Hepatocyte (in vitro differentiated cells): ENCODE data around the gene RAPGEF4. TPM values are rescaled to one million over a fixed set of nuclear protein-coding genes. Genes with fewer than 3 reads are reported as not detected.

Source experiments
- DNase-seq: peaks from one replicate; pipeline ENCODE4 v3.0.0-alpha.2; 2016; ENCODE audit warnings: low spot score
- H2AFZ ChIP-seq: fragments of 200-600 bp; sonication (generic); 2 replicates; pipeline ENCODE4 v1.6.0; 2016; ENCODE audit warnings: antibody characterized with exemption, mild to moderate bottlenecking
- H3K27ac ChIP-seq: fragments of 200-600 bp; sonication (generic); 2 replicates; pipeline ENCODE4 v1.5.1; 2016; ENCODE audit warnings: mild to moderate bottlenecking
- H3K27me3 ChIP-seq: fragments of 200-600 bp; sonication (generic); 2 replicates; pipeline ENCODE4 v1.6.1; 2016
- H3K36me3 ChIP-seq: fragments of 200-600 bp; sonication (generic); replicated peaks from 2 replicates; pipeline ENCODE4 v1.5.1; 2016; ENCODE audit warnings: low read depth; ENCODE audit not compliant: insufficient read depth
- H3K4me1 ChIP-seq: fragments of 200-600 bp; sonication (generic); 2 replicates; pipeline ENCODE4 v1.5.1; 2016; ENCODE audit warnings: mild to moderate bottlenecking, moderate library complexity; ENCODE audit not compliant: insufficient read depth
- H3K4me2 ChIP-seq: fragments of 200-600 bp; sonication (generic); 2 replicates; pipeline ENCODE4 v1.6.0; 2016
- H3K4me3 ChIP-seq: fragments of 200-600 bp; sonication (generic); 2 replicates; pipeline ENCODE4 v1.5.1; 2016; ENCODE audit warnings: mild to moderate bottlenecking
- H3K79me2 ChIP-seq: fragments of 200-600 bp; sonication (generic); 2 replicates; pipeline ENCODE4 v1.6.0; 2017; ENCODE audit warnings: mild to moderate bottlenecking
- H3K9me2 ChIP-seq: fragments of 200-600 bp; sonication (generic); replicated peaks from 2 replicates; pipeline ENCODE4 v1.6.0; 2017; ENCODE audit warnings: mild to moderate bottlenecking; ENCODE audit not compliant: insufficient read depth
- H3K9me3 ChIP-seq: fragments of 200-600 bp; sonication (generic); 2 replicates; pipeline ENCODE4 v1.5.1; 2016; ENCODE audit warnings: low read depth, mild to moderate bottlenecking
- H4K20me1 ChIP-seq: fragments of 200-600 bp; sonication (generic); 2 replicates; pipeline ENCODE4 v1.6.0; 2016; ENCODE audit warnings: mild to moderate bottlenecking; ENCODE audit not compliant: insufficient read depth, poor library complexity, severe bottlenecking
- EZH2 ChIP-seq: fragments of 200-600 bp; sonication (generic); IDR thresholded peaks from 2 replicates; pipeline ENCODE4 v1.6.1; 2016; ENCODE audit warnings: antibody characterized with exemption, mild to moderate bottlenecking, borderline replicate concordance
- EZH2phosphoT487 ChIP-seq: fragments of 200-600 bp; sonication (generic); IDR thresholded peaks from one replicate; pipeline ENCODE4 v1.6.1; 2018; ENCODE audit warnings: antibody characterized with exemption, mild to moderate bottlenecking, low read depth, moderate library complexity; ENCODE audit not compliant: unreplicated experiment, severe bottlenecking
- WGBS: methylation state at CpG from one replicate; pipeline ENCODE4 v1.1.6; 2016; ENCODE audit warnings: low lambda C conversion rate; ENCODE audit errors: missing lambda C conversion rate; 5-methylcytosine and 5-hydroxymethylcytosine counted together
- polyA plus RNA-seq: library from polyadenylated mRNA; unstranded; fragments of >200 nt; fragmentation: Nextera tagmentation; extraction: Ambion mirVana; gene quantifications from 2 replicates; pipeline ENCODE4 v1.2.1, GENCODE V29; 2016
- total RNA-seq: library from RNA; depleted of rRNA; stranded (reverse); fragments of >200 nt; gene quantifications from 2 replicates; pipeline ENCODE4 v1.2.3, GENCODE V29; 2014
- TF ChIP-seq, protein P1 (sequence below): fragments of 200-600 bp; sonication (generic); IDR thresholded peaks from 2 replicates; pipeline ENCODE4 v1.5.1; 2016; ENCODE audit warnings: antibody characterized with exemption, mild to moderate bottlenecking; ENCODE audit not compliant: poor library complexity

Gene RAPGEF4
- total and polyA plus RNA-seq, 2 experiments from 2014 or later = 1.9 to 2.0 TPM

DNA sequence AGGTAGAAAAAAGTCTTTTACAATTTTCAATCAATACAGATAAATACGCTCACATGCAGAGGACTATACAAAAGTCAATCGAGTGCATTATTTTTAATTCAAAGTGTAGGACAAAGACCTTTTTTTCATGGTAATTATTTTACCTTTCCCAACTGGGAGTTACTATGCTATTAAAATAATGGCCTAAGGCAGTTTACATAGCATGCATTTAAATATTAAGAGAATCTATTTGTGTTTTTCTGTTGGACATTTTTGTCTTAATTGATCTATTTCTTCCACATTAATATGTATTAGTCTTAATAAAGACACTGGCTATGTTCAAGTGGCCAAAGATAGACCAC, 209.8 kb downstream of the RAPGEF4 start:
- Histone ChIP-seq H3K9me3 (no peaks in the 10 kb centered on the region), H3K4me1 (no peaks in the 10 kb centered on the region), H3K9me2 (no peaks in the 10 kb centered on the region), H3K36me3 (no peaks in the 10 kb centered on the region), H3K4me3 (no peak overlapping the region), H2AFZ (no peak overlapping the region), H4K20me1 (no peaks in the 10 kb centered on the region), H3K27me3 (no peaks in the 10 kb centered on the region), H3K4me2 (no peak overlapping the region), H3K79me2 (no peaks in the 10 kb centered on the region), H3K27ac (no peak overlapping the region)
- no peak for TF ChIP-seq EZH2phosphoT487
- DNase-seq = no peak
- WGBS = 93% methylated on average over 2 of the region's 2 CpGs

DNA sequence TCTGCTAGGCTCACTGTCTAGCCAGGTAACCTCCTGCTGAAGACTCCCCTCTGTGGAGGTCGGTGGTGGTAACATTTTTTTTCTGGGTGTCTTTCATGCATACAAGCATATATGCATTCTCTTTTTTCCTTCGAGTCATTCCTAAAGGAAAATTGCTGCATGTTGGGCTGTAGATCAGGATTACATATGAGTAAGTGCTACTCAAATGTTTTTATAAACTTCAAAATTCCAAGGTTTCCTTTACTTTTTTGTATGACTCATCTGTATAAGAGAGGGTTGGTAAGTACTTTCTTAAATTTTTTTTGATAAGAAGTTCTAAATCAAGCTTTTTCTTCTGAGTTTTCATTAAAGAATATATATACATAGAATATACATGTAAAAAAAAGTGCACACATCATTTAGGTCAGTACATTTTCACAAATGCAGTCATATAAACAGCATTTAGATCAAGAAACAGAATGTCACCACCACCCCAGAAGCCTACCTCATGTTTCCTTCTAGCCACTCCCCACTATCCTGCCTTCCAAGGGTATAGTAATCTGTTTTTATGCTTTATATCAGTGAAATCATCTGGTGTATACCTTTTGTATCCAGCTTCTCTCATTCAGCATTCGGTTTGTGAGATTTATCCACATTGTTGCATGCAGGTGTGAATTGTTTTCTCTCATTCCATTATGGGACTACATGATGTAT, 212.0 kb downstream of the RAPGEF4 start:
- Histone ChIP-seq H3K36me3 (no peaks in the 10 kb centered on the region), H3K27me3 (no peaks in the 10 kb centered on the region), H3K79me2 (no peaks in the 10 kb centered on the region), H3K27ac (no peak overlapping the region), H3K4me3 (no peak overlapping the region), H3K4me1 (no peaks in the 10 kb centered on the region), H3K9me3 (no peaks in the 10 kb centered on the region), H3K9me2 (no peaks in the 10 kb centered on the region), H3K4me2 (no peak overlapping the region), H2AFZ (no peak overlapping the region), H4K20me1 (no peaks in the 10 kb centered on the region)
- DNase-seq = no peak
- TF ChIP-seq EZH2 = no peak
- TF ChIP-seq EZH2phosphoT487 = no peak
- TF ChIP-seq, protein P1, sequence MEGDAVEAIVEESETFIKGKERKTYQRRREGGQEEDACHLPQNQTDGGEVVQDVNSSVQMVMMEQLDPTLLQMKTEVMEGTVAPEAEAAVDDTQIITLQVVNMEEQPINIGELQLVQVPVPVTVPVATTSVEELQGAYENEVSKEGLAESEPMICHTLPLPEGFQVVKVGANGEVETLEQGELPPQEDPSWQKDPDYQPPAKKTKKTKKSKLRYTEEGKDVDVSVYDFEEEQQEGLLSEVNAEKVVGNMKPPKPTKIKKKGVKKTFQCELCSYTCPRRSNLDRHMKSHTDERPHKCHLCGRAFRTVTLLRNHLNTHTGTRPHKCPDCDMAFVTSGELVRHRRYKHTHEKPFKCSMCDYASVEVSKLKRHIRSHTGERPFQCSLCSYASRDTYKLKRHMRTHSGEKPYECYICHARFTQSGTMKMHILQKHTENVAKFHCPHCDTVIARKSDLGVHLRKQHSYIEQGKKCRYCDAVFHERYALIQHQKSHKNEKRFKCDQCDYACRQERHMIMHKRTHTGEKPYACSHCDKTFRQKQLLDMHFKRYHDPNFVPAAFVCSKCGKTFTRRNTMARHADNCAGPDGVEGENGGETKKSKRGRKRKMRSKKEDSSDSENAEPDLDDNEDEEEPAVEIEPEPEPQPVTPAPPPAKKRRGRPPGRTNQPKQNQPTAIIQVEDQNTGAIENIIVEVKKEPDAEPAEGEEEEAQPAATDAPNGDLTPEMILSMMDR = no peak
- whole genome bisulfite sequencing = 73% methylated on average over 3 of the region's 3 CpGs

DNA sequence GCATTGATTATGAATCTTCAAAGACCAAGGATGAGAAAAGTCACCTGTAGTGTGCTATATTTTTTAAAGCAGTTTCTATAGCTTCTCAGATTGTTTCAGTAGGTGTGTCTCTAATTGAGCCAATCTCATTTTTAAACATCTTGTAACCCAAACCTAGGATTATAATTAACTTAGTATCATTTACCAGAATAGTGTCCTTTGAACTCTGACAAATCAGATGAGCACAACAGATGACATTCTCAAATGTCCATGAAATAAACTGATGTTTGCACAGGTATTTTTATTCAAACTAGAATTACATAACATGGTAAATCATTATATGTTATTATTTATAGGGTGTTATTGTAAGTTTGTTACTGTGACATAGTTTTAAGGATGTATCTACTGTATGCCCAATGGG, 213.9 kb downstream of the RAPGEF4 start:
- Histone ChIP-seq H3K9me2 (no peaks in the 10 kb centered on the region), H3K27me3 (no peaks in the 10 kb centered on the region), H3K9me3 (no peaks in the 10 kb centered on the region), H3K36me3 (no peaks in the 10 kb centered on the region), H3K79me2 (no peaks in the 10 kb centered on the region), H3K27ac (no peak overlapping the region), H3K4me3 (no peak overlapping the region), H3K4me2 (no peak overlapping the region), H3K4me1 (no peaks in the 10 kb centered on the region), H4K20me1 (no peaks in the 10 kb centered on the region), H2AFZ (no peak overlapping the region)
- no peak for DNase-seq
- TF ChIP-seq EZH2phosphoT487 (no peak), EZH2 (no peak)
- TF ChIP-seq, protein P1 = no peak

DNA sequence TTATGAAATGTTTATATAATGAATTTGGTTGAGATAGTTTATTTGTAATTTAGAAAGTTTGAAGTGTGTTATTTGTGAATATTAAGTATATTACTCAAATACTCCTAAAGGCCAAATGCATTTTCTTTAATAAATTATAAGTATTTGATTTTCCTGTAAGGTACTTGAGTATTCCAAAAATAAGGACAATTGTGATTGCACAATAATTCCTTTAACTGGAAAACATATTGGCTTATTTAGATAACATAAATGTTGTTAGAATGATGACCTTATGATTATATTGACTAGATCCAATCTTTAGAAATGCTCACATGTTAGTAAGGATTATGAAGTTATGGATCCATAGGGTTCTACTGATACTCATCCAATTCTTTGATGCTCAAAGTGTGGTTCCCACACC, 214.9 kb downstream of the RAPGEF4 start:
- DNase-seq = no peak

More for the DNA sequence above, 214.9 kb downstream of the RAPGEF4 start:
- no peak overlapping the region for H2AFZ ChIP-seq
- no peaks in the 10 kb centered on the region for H3K36me3 ChIP-seq
- no peaks in the 10 kb centered on the region for H3K9me2 ChIP-seq
- H3K27ac ChIP-seq = no peak overlapping the region
- H3K79me2 ChIP-seq = no peaks in the 10 kb centered on the region
- no peak overlapping the region for H3K4me3 ChIP-seq
- no peaks in the 10 kb centered on the region for H4K20me1 ChIP-seq
- TF ChIP-seq EZH2phosphoT487 (no peak), EZH2 (no peak)
- TF ChIP-seq, protein P1 = no peak
- no peaks in the 10 kb centered on the region for H3K9me3 ChIP-seq
- H3K4me1 ChIP-seq = no peaks in the 10 kb centered on the region
- H3K27me3 ChIP-seq = no peaks in the 10 kb centered on the region
- no peak overlapping the region for H3K4me2 ChIP-seq
